ENCODE results near the gene CUL4A. TPM values are rescaled to one million over a fixed set of nuclear protein-coding genes. Genes with fewer than 3 reads are reported as not detected.

Gene CUL4A
- total and polyA plus RNA-seq, 9 of the 15 experiments (the other 6 are each of a cell fraction or from before 2014, with no cell fraction given), result 21.1 to 92.0 (median 63.2) TPM

GRCh38 chr13:113211774-113212173, 2.4 kb downstream of the CUL4A start:
- ChIA-PET CTCF (ENCODE audit: low intra/inter-chr PET ratio) (no interaction called here), POLR2A (interaction anchor here (0.6 kb wide), 1 partner anchor 33 kb away, joined by 7 read pairs; no protein-coding TSS in a partner anchor)
- H3K36me3 ChIP-seq (ENCODE audit: control insufficient read depth, insufficient read depth, low read length), result peaks cover 50% of the 10 kb centered on the region
- ATAC-seq (peak; percentile 26; the same call in 2 of the 3 replicates), DNase-seq (ENCODE audit: extremely low read depth in 1 of 4, low spot score in 3 of 4) (peak in 1 of 4 experiments; percentile 70), FAIRE-seq (peak; percentile 65)
- in situ Hi-C loops (cut with MboI) (no loop called here), intact Hi-C loops (cut with micrococcal nuclease) (no loop called here)
- H2AFZ ChIP-seq (ENCODE audit: low read depth, low read length), result no peak overlapping the region
- H3K4me2 ChIP-seq (ENCODE audit: insufficient read depth, low read length), result no peak overlapping the region
- 83% methylated on average over 9 of the region's 10 CpGs for WGBS (ENCODE audit: insufficient coverage, low coverage, missing lambda C conversion rate)
- no peaks in the 10 kb centered on the region for H3K9me3 ChIP-seq (replicated peaks; ENCODE audit: control insufficient read depth, insufficient read depth, low read depth, low read length)
- peaks cover 3% of the 10 kb centered on the region for H3K9me1 ChIP-seq (ENCODE audit: control insufficient read depth, insufficient read depth, low read length)
- no peaks in the 10 kb centered on the region for H4K20me1 ChIP-seq (replicated peaks; ENCODE audit: control insufficient read depth, insufficient read depth, low read length)
- no peak overlapping the region for H3K27ac ChIP-seq (ENCODE audit: extremely low read depth, low read depth, low read length)
- no peak overlapping the region for H3K4me3 ChIP-seq
- no TSS peak for BruUV-seq (replicated peaks)
- H3K9ac ChIP-seq (ENCODE audit: insufficient read depth in 1 of 2, low read depth in 2 of 2, low read length in 2 of 2), result no peak overlapping the region
- peaks cover 97% of the 10 kb centered on the region for H3K79me2 ChIP-seq (ENCODE audit: control insufficient read depth, insufficient read depth, low read length)
- H3K4me1 ChIP-seq (replicated peaks in 1 of 2; ENCODE audit: control insufficient read depth in 2 of 2, insufficient read depth in 2 of 2, low read length in 2 of 2), result peaks cover 35 to 39% of the 10 kb centered on the region in 2 experiments; a peak in 4 of 5 replicates
- no peaks in the 10 kb centered on the region for H3K27me3 ChIP-seq (ENCODE audit: control insufficient read depth in 2 of 2, insufficient read depth in 2 of 2, low read length in 2 of 2)
- no peak for TF ChIP-seq PRMT5 (CRISPR knock-in tag; IDR thresholded peaks at IDR 0.05)
- TF ChIP-seq ESRRB (CRISPR knock-in tag; IDR thresholded peaks at IDR 0.05; ENCODE audit: borderline replicate concordance), result no peak
- peak; percentile 100 for TF ChIP-seq ZBTB33 (CRISPR knock-in tag; IDR thresholded peaks at IDR 0.05)
- TF ChIP-seq ETV1 (tag; conservative IDR thresholded peaks at IDR 0.05; ENCODE audit: low read depth), result no peak
- TF ChIP-seq HNRNPK (IDR thresholded peaks at IDR 0.05; ENCODE audit: low read depth, low read length, poor library complexity, severe bottlenecking), result no peak
- TF ChIP-seq NFIC (IDR thresholded peaks at IDR 0.05), result peak; percentile 64
- TF ChIP-seq CBX1 (IDR thresholded peaks at IDR 0.05; ENCODE audit: low read depth), result peak; percentile 62; the same call in 1 of the 2 replicates
- peak; percentile 67 to 97 (median 67) for TF ChIP-seq CTCF (IDR thresholded peaks at IDR 0.05 in 2 of 3, conservative IDR thresholded peaks at IDR 0.05 in 1 of 3; ENCODE audit: insufficient read depth in 2 of 3, low read depth in 1 of 3, low read length in 3 of 3)
- TF ChIP-seq CBX3 (IDR thresholded peaks at IDR 0.05; ENCODE audit: borderline replicate concordance in 1 of 2, low read length in 2 of 2), result peak in 1 of 2 experiments; percentile 93; a peak in 2 of 3 replicates
- peak; percentile 82 for TF ChIP-seq CHAMP1 (IDR thresholded peaks at IDR 0.05)
- TF ChIP-seq RAD21 (CRISPR knock-in tag; conservative IDR thresholded peaks at IDR 0.05 in 1 of 2, IDR thresholded peaks at IDR 0.05 in 1 of 2), result peak in 1 of 2 experiments; percentile 24; a peak in 1 of 4 replicates
- TF ChIP-seq HCFC1 (IDR thresholded peaks at IDR 0.05; ENCODE audit: low read depth, low read length), result peak; percentile 10; the same call in 1 of the 2 replicates
- peak; percentile 79; the same call in 1 of the 2 replicates for TF ChIP-seq CC2D1A (IDR thresholded peaks at IDR 0.05)
- TF ChIP-seq FOXM1 (IDR thresholded peaks at IDR 0.05; ENCODE audit: low read depth), result peak; percentile 37; the same call in 1 of the 2 replicates
- no peak for TF ChIP-seq FOXM1 (CRISPR knock-in tag; IDR thresholded peaks at IDR 0.05; ENCODE audit: low read depth)
- TF ChIP-seq HNRNPLL (IDR thresholded peaks at IDR 0.05; ENCODE audit: low read depth, low read length, poor library complexity, severe bottlenecking), result peak; percentile 67

Measured in K562 (cell line).